Gastrocnemius medialis (tissue), 4 donors: ENCODE measurements around the gene SLC44A2. TPM values are rescaled to one million over a fixed set of nuclear protein-coding genes. Genes with fewer than 3 reads are reported as not detected.
"Not testable (repeated sequence)": the region's sequence is repeated elsewhere in the genome, so short reads cannot be mapped to it uniquely, and the experiment has no call there.

Source experiments
- ATAC-seq, 2 donors: fragments of 150-250 bp; one replicate each; pipeline ENCODE4 v1.9.1; 2016
- DNase-seq, 2 donors: peaks; one replicate each; pipeline ENCODE4 v3.0.0-alpha.2; 2019
- H3K27ac ChIP-seq, 4 donors: fragments of 200-600 bp; sonication (generic); 1 replicate in 1 of 4; 2 replicates in 3 of 4; pipeline ENCODE4 v1.5.1; 2016 to 2018; ENCODE audit warnings: mild to moderate bottlenecking in 2 of 4, moderate library complexity in 1 of 4
- H3K27me3 ChIP-seq, 3 donors: fragments of 200-600 bp; sonication (generic) in 2 of 3; 1 replicate in 1 of 3; 2 replicates in 2 of 3; pipeline versions ENCODE4 v1.5.1 to v1.6.0; 2016 to 2019; ENCODE audit warnings: mild to moderate bottlenecking in 1 of 3, moderate library complexity in 1 of 3
- H3K36me3 ChIP-seq, 2 donors: fragments of 200-600 bp; sonication (generic) in 1 of 2; one replicate each; pipeline ENCODE4 v1.5.1; 2017 to 2018
- H3K4me1 ChIP-seq, 2 donors: fragments of 200-600 bp; sonication (generic) in 1 of 2; one replicate each; pipeline ENCODE4 v1.5.1; 2016 to 2017; ENCODE audit warnings: mild to moderate bottlenecking in 2 of 2
- H3K4me3 ChIP-seq, 4 donors: fragments of 200-600 bp; sonication (generic) in 3 of 4; 1 replicate in 1 of 4; 2 replicates in 3 of 4; pipeline ENCODE4 v1.5.1; 2016 to 2019; ENCODE audit warnings: mild to moderate bottlenecking in 2 of 4
- H3K9me3 ChIP-seq, 3 donors: fragments of 200-600 bp; sonication (generic) in 2 of 3; 1 replicate in 1 of 3; 2 replicates in 2 of 3; pipeline ENCODE4 v1.5.1; 2016 to 2019
- POLR2A ChIP-seq, 2 donors: fragments of 450-650 bp; IDR thresholded peaks; one replicate each; pipeline ENCODE4 v1.6.1; 2017; ENCODE audit warnings: antibody characterized with exemption in 2 of 2, mild to moderate bottlenecking in 2 of 2, moderate library complexity in 2 of 2
- in situ Hi-C, 4 donors: fragments of 200-750 bp; cut with MboI; loops; one replicate each; pipeline versions ENCODE4 v1.15.0 to v1.8.0; 2017; ENCODE audit warnings: low sequenced_read_pairs in 4 of 4
- intact Hi-C: fragments of 100-400 bp; cut with DNase I; formaldehyde crosslinking; loops from one replicate; pipeline ENCODE4 v1.15.1; 2023; ENCODE audit warnings: low total_unique reads
- total RNA-seq, 4 donors: library from RNA; depleted of rRNA; stranded (reverse); fragments of >200 nt; gene quantifications; one replicate each; pipeline versions ENCODE4 v1.1.0 to v1.2.3, GENCODE V29; 2016
- TF ChIP-seq, protein P1 (sequence below), 5 experiments: fragments of 450-650 bp in 3 of 5; fragments of 200-600 bp in 2 of 5; sonication (generic) in 2 of 5; IDR thresholded peaks in 4 of 5; conservative IDR thresholded peaks in 1 of 5; 1 replicate in 4 of 5; 2 replicates in 1 of 5; pipeline ENCODE4 v1.5.1; 2016 to 2019; ENCODE audit warnings: antibody characterized with exemption in 5 of 5, mild to moderate bottlenecking in 3 of 5, moderate library complexity in 3 of 5

SLC44A2 gene
- total RNA-seq, 4 donors from 2014 or later: 51.1 to 168 (median 105) TPM

DNA sequence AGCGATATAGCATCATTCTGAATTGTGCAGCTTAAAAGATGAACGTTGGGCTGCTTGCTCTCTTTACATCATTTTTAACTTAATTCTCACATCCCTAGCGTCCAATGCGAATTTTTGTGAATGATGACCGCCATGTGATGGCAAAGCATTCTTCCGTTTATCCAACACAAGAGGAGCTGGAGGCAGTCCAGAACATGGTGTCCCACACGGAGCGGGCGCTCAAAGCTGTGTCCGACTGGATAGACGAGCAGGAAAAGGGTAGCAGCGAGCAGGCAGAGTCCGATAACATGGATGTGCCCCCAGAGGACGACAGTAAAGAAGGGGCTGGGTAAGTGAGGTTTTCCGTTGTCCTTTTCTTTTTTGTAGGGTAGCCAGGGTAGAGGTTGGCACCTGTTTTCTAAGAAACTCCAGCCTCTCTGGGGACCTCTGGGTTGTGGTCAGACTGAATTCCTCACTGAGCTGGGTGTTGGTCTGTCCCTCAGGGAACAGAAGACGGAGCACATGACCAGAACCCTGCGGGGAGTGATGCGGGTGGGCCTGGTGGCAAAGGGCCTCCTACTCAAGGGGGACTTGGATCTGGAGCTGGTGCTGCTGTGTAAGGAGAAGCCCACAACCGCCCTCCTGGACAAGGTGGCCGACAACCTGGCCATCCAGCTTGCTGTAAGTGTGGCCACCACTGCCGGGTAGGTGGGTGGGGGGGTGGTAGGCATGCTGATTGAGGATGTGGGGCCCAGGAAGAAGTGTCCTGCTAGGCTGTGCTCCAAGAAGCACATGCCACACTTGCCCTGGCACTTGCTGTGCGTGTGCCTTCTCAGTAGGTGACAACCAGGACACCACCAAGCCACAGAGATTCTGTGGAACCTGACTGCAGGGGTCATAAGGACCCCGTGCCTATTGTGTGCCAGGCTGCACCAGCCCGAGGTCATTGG, 45.8 kb downstream of the SLC44A2 start:
- TF ChIP-seq, protein P1, sequence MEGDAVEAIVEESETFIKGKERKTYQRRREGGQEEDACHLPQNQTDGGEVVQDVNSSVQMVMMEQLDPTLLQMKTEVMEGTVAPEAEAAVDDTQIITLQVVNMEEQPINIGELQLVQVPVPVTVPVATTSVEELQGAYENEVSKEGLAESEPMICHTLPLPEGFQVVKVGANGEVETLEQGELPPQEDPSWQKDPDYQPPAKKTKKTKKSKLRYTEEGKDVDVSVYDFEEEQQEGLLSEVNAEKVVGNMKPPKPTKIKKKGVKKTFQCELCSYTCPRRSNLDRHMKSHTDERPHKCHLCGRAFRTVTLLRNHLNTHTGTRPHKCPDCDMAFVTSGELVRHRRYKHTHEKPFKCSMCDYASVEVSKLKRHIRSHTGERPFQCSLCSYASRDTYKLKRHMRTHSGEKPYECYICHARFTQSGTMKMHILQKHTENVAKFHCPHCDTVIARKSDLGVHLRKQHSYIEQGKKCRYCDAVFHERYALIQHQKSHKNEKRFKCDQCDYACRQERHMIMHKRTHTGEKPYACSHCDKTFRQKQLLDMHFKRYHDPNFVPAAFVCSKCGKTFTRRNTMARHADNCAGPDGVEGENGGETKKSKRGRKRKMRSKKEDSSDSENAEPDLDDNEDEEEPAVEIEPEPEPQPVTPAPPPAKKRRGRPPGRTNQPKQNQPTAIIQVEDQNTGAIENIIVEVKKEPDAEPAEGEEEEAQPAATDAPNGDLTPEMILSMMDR (IDR thresholded peaks at IDR 0.05 in 4 of 5, conservative IDR thresholded peaks at IDR 0.05 in 1 of 5): no peak
- no peak for TF ChIP-seq POLR2A (IDR thresholded peaks at IDR 0.05)
- Histone ChIP-seq H3K27me3 (no peaks in the 10 kb centered on the region), H3K27ac (peak overlapping the region; percentile 48 to 66 (median 62)), H3K4me1 (peaks cover 41 to 42% of the 10 kb centered on the region in 2 donors), H3K36me3 (peaks cover 0 to 29% of the 10 kb centered on the region in 2 donors), H3K4me3 (no peak overlapping the region), H3K9me3 (no peaks in the 10 kb centered on the region)
- intact Hi-C loops: no loop called here
- in situ Hi-C loops: no loop called here
- no peak for ATAC-seq
- DNase-seq: no peak

DNA sequence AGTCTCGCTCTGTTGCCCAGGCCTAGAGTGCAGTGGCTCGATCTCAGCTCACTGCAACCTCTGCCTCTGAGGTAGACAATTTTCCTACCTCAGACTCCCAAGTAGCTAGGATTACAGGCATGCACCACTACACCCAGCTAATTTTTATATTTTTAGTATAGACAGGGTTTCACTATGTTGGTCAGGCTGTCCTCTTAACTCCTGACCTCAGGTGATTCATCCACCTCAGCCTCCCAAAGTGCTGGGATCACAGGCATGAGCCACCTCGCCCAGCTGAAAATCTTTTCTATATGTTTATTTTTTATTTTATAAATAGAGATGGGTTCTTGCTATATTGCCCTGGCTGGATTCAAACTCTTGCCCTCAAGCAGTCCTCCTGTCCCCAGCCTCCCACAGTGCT, 46.6 kb downstream of the SLC44A2 start:
- DNase-seq, H3K27me3 ChIP-seq, intact Hi-C loops, H3K4me3 ChIP-seq, H3K9me3 ChIP-seq, in situ Hi-C loops: not testable (repeated sequence)
- peak; percentile 19 to 32 for ATAC-seq
- peaks cover 37 to 41% of the 10 kb centered on the region in 2 donors for H3K4me1 ChIP-seq
- H3K27ac ChIP-seq: peak overlapping the region; percentile 48 to 66 (median 62)
- peaks cover 0 to 32% of the 10 kb centered on the region in 2 donors for H3K36me3 ChIP-seq

DNA sequence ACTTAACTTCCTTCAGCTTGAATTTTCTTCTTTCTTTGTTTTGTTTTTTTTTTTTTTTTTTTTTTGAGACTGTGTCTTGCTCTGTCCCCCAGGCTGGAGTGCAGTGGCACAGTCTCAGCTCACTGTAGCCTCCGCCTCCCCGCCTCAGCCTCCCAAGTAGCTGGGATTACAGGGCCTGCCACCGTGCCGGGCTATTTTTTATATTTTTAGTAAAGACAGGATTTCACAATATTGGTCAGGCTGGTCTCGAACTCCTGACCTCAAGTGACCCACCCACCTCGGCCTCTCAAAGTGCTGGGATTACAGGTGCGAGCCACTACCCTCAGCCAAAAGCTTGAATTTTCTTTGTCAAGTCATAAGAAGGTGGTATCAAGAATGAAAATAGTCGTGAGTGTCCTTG, 49.9 kb downstream of the SLC44A2 start:
- H3K9me3 ChIP-seq, H3K27ac ChIP-seq, H3K27me3 ChIP-seq, in situ Hi-C loops, H3K4me3 ChIP-seq, DNase-seq, intact Hi-C loops, ATAC-seq: not testable (repeated sequence)
- Histone ChIP-seq H3K4me1 (peaks cover 27 to 33% of the 10 kb centered on the region in 2 donors), H3K36me3 (peaks cover 0 to 65% of the 10 kb centered on the region in 2 donors)

DNA sequence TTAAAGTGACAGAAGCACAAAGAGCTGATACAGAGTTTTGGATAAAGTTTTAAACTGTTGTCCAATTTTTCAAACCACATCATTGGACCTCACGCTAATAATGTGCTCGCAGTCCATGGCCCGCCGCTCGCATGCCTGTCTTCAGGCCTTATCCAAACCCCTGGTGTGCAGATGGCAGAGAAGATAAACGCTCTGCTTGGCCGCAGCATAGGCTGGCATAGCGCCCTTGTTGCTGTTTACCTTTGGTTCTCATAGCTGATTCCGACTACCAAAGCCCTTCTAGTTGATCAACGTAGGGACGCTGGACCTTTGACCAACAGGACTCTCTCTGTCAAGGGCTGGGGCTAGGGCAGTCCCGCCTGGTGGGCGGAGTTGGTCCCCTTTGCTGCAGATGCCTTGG, 52.4 kb downstream of the SLC44A2 start:
- TF ChIP-seq POLR2A (IDR thresholded peaks at IDR 0.05): no peak
- TF ChIP-seq, protein P1 (IDR thresholded peaks at IDR 0.05 in 4 of 5, conservative IDR thresholded peaks at IDR 0.05 in 1 of 5): no peak
- in situ Hi-C loops: no loop called here
- no peak overlapping the region for H3K4me3 ChIP-seq
- intact Hi-C loops: no loop called here
- no peak for ATAC-seq
- DNase-seq: no peak
- H3K27me3 ChIP-seq: no peaks in the 10 kb centered on the region
- H3K27ac ChIP-seq: no peak overlapping the region
- H3K9me3 ChIP-seq: no peaks in the 10 kb centered on the region
- peaks cover 0 to 78% of the 10 kb centered on the region in 2 donors for H3K36me3 ChIP-seq
- H3K4me1 ChIP-seq: peaks cover 6 to 8% of the 10 kb centered on the region in 2 donors

DNA sequence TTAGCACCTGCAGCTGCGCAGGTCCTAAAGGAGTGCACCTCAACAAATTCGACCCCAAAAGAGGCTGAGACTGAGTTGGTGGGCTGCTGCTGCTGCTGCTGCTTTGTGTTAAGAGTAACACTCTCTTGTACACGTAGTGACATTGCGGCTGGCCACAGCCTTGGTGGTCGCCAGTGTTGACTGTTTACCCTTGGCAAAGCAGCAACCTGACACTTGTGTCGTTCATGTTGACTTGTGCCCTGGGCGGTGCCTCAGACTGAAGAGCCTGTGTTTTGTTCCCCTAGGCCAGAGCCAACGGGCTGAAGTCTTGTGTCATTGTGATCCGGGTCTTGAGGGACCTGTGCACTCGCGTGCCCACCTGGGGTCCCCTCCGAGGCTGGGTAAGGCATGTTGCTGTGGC, 53.5 kb downstream of the SLC44A2 start:
- H3K4me3 ChIP-seq: no peak overlapping the region
- no peaks in the 10 kb centered on the region for H3K27me3 ChIP-seq
- intact Hi-C loops (no loop called here), in situ Hi-C loops (no loop called here)
- H3K36me3 ChIP-seq: peaks cover 0 to 78% of the 10 kb centered on the region in 2 donors
- no peaks in the 10 kb centered on the region for H3K9me3 ChIP-seq
- no peak overlapping the region for H3K27ac ChIP-seq
- TF ChIP-seq, protein P1 (IDR thresholded peaks at IDR 0.05 in 4 of 5, conservative IDR thresholded peaks at IDR 0.05 in 1 of 5): no peak
- TF ChIP-seq POLR2A (IDR thresholded peaks at IDR 0.05): no peak
- ATAC-seq: no peak
- no peaks in the 10 kb centered on the region for H3K4me1 ChIP-seq
- no peak for DNase-seq
